SK-N-SH (cell line): ENCODE results near the gene TTC27.

Experiments
- CTCF ChIP-seq: fragments of 200-600 bp; sonication (generic); IDR thresholded peaks from 2 replicates; pipeline ENCODE4 v1.6.1; 2017; ENCODE audit warnings: antibody characterized with exemption, mild to moderate bottlenecking, moderate library complexity
- EP300 ChIP-seq, 2 experiments: IDR thresholded peaks; 2 replicates each; pipeline versions ENCODE4 v1.4.0 to v1.6.1; 2012; ENCODE audit warnings: borderline replicate concordance in 1 of 2, low read depth in 1 of 2, low read length in 1 of 2
- FOSL2 ChIP-seq: IDR thresholded peaks from 2 replicates; pipeline ENCODE4 v1.4.0; 2012; ENCODE audit warnings: low read depth, mild to moderate bottlenecking, moderate library complexity, borderline replicate concordance
- FOXM1 ChIP-seq: IDR thresholded peaks from 2 replicates; pipeline ENCODE4 v1.4.0; 2012; ENCODE audit warnings: low read depth, mild to moderate bottlenecking
- REST ChIP-seq: IDR thresholded peaks from 2 replicates; pipeline ENCODE4 v1.6.1; 2012; ENCODE audit warnings: mild to moderate bottlenecking, low read depth, low read length, moderate library complexity
- ZBTB33 ChIP-seq: IDR thresholded peaks from 2 replicates; pipeline ENCODE4 v1.4.0; 2012; ENCODE audit warnings: low read depth, borderline replicate concordance

GRCh38 chr2:32683520-32684086 lies 55.8 kb downstream of the TTC27 start:
- no peak for TF ChIP-seq REST
- no peak for TF ChIP-seq CTCF
- no peak for TF ChIP-seq FOXM1
- TF ChIP-seq FOSL2, result no peak
- TF ChIP-seq EP300 (IDR thresholded peaks at IDR 0.05; ENCODE audit: borderline replicate concordance in 1 of 2, low read depth in 1 of 2, low read length in 1 of 2), result no peak
- TF ChIP-seq ZBTB33, result no peak
